Putamen (tissue), 1 donor: Measurements from ENCODE around the gene TMC5.

ENCODE experiments used
- DNase-seq: peaks from one replicate; pipeline ENCODE4 v3.0.0-alpha.2; 2016; ENCODE audit warnings: low spot score

The TMC5 gene

GRCh38 chr16:19505600-19506303, 88.1 kb downstream of the TMC5 start:
- no peak for DNase-seq

DNA sequence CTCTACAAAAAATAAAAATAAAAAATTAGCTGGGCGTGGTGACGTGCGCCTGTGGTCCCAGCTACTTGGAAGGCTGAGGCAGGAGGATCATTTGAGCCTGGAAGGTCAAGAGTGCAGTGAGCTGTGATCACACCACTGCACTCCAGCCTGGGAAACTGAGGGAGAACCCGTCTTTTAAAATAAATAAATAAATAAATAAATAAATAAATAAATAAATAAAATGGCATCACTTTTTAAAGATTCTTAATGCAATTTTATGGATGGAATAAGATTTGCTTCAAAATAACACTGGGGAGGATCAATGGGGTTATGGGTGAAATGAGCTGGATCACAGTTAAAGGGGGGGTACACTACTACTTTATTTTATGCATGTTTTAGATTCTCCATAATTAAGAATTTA, 89.3 kb downstream of the TMC5 start:
- no peak for DNase-seq

DNA sequence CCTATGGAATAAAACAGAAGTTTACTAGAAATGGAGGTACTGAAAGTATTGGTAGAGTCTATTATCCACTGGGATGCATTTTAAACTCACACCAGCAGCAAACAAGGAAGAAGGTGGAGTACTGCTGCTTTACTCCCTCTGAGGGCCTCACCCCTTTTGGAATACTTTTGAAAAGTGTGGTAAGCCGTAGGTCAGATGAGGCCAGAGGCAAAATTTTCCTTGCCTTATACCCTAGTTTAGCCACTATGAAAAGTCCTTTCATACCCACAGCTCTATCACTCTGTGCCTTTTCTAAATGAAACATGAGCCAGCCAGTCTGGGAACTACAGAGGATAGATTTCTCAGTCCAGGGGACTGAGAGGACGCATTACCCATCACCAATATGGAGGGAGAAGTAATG, 90.2 kb downstream of the TMC5 start:
- DNase-seq = no peak

- DNase-seq = no peak
Observed at GRCh38 chr16:19512297-19512696, 94.6 kb downstream of the TMC5 start.

DNA sequence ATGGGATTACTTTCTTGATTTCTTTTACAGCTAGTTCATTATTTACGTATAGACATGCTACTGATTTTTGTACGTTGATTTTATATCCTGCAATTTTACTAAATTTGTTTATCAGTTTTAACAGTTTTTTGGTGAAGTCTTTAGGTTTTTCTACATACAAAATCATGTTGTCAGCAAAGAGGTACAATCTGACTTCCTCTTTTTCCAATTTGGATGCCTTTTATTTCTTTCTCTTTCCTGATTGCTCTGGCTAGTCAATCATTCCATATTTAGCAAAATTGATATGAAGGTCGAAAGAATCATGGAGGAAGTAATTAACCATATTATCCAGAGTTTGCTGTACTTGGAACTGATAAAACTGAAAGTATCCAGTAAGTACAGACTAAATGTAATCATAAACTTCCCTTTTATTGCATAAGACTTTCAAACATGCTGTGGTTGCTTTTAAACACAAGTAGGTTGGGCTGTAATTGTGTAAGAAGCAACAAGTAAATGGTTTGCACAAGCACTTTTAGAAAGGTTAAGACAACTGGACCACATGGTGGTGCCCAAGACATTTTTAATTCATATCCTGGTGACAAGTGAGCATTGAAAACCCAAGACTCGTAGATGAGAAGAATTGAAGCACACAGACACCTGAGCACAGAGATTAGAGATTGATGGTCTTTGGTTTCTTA, 95.8 kb downstream of the TMC5 start:
- no peak for DNase-seq

DNA sequence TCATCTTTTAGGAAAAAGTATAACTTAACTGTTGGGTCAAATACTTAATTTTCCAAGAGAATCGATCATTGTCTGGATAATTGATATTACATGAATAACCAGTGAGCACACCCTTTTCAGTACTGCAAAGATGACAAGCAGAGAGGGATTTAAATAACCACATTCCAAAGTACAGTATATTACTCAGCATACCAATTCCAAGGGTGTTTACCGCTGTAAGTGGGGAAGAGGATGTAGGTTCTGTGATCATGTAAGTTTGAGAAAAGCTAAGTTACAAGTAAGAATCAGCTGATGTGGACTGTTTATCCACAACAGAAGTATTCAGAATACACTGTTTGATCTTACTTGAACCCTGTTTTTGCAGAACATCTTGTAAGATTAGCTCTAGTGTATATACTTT, 98.1 kb downstream of the TMC5 start:
- no peak for DNase-seq

DNA sequence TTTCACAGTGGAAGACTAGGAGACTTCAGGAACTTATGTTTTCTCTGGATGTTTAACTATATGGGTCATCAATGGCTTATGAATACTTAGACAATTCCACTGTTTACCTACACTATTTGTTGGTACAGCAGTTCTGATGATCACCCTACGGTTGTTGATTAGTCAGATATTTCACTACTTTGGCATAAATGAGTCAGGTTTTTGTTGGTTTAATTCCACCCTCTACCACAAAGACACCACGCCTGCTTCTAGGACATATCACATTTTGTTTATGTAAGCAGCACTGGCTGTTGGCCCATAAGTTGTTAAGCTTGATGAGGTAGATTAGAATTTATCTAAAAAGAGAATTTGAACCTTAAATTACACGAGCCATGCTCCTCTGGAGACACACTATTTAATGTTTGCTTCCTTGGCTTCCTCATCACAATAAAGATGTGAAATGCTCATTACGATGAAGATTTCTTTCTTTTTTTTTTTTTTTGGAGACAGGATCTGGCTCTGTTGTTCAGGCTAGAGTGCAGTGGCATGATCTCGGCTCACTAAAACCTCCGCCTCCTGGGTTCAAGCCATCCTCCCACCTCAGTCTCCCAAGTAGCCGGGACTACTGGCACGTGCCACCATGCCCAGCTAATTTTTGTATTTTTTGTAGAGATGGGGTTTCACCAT, 99.9 kb downstream of the TMC5 start:
- DNase-seq = no peak

DNA sequence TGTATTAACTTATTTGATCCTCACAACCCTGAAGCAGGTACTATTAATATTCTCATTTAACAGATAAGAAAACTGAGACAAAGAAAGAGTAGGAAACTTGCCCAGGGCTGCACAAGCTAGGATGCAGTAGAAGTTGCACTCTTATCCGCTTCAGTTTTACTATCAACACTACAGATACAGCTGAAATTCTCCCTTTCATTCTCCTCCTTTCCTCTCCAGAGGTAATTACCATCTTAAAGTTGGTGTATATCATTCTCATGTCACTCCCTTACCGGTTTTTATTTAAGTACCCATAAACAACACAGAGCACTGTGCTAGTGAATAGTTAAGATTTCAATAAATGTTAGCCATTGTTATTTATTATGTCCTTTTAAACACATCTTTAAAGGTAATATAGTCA, 100.7 kb downstream of the TMC5 start:
- DNase-seq = no peak

GRCh38 chr16:19520861-19521331, 103.2 kb downstream of the TMC5 start:
- DNase-seq = no peak

- peak; percentile 96 for DNase-seq
Observed at GRCh38 chr16:19521471-19522396, 104.1 kb downstream of the TMC5 start, which contains the start of gene GDE1. GDE1 (minus strand) TSS chr16:19522098; CDS start chr16:19521964, 134 bp downstream.

DNA sequence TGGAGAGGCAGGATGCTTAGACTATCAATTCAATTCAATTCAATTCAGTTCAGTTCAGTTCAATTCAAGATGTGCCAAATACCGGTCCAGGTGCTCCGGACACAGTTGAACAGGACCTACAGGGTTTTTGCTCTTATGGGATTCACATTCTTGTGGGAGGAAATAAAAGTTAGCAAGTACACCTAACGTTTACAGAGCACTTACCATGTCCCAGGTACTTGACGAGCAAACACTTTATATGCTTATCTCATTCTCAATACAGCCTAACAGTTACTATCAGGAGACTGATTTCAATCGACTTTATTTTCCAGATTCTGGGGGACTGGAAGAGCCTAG, 104.7 kb downstream of the TMC5 start:
- no peak for DNase-seq

GRCh38 chr16:19522760-19523159, 105.1 kb downstream of the TMC5 start:
- no peak for DNase-seq

DNA sequence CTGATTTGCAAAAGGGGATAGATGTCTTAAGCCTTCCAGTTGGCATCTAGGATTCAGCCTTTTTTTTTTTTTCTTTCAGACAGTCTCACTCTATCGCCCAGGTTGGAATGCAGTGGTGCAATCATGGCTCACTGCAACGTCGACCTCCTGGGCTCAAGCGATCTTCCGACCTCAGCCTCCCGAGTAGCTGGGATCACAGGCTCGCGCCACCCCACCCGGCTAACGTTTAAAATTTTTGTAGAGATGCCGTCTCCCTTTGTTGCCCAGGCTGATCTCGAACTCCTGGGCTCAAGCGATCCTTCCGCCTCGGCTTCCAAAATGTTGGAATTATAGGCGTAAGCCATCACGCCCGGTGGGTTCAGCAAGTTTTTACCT, 105.5 kb downstream of the TMC5 start:
- DNase-seq = no peak

GRCh38 chr16:19523559-19524355, 106.1 kb downstream of the TMC5 start, which contains the start of gene CCP110:
CCP110 (plus strand) TSS chr16:19523942; CDS start chr16:19527882, 3,940 bp downstream.
- DNase-seq = peak; percentile 99

DNA sequence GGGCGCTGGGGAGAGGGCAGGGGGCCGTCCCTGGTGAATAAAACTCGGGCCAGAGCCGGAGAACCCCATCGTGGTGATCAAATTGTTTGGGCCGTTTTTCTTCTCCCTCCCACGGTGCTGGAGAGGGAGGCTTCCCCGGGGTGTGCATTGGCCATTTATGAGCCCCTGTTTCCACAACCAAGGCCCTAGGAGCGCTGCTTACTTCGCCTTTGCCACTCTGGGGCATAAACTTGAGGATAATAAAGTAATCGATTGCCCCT, 106.6 kb downstream of the TMC5 start:
- DNase-seq = no peak

DNA sequence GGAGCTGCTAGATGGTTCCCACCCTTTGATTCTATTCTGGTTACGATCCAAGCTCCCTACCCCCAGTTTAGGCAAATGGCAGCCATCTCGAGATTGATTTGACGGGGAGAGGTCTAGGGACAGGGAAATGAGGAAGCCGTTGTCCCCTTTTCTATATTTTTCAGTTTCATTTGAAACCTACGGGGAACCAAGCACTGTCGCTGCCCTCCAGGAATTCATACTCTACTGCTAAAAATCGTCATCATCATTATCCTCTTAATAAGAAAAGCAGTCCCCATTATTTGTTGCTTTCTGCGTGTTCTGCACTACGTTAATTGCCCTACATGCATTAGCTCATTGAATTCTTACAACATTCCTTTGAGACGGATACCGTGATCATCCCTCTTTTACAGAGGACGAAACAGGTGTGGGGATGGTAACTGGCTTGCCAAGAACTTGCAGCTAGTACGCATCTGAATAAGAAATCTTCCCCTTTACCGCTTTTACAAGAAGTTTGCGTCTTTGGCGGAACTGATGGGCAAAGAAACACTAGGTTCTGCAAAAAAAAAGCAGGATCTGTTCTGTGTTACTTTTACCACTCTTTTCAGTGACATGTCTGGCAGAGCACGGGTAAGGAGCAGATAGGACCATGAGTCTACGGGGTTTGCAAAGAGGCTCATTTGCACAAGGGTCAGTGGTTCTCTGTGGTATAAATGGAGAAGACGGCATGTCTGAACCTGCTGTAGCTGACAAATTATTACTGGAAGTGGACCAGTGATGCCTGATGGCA, 107.1 kb downstream of the TMC5 start:
- no peak for DNase-seq

GRCh38 chr16:19525385-19525723, 107.7 kb downstream of the TMC5 start:
- no peak for DNase-seq

DNA sequence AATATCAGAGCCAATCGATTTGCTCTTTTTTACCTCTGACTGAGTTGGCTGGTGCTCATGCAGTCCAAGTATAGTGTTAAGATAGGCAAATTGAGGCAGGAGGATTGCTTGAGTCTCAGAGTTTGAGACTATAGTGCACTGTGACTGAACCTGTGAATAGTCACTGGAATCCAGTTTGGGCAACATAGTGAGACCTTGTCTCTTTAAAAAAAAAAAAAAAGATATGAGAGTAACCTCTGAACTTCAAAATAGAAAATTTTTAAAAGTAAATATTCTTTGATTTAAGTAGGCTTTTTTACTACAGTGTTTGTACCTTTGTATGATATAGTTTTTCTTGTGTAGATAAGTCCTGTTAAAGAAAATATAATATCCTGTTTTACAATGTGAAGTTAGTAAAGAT, 109.5 kb downstream of the TMC5 start:
- DNase-seq = no peak

- DNase-seq = no peak
Observed at GRCh38 chr16:19528666-19529065, 111.0 kb downstream of the TMC5 start.

GRCh38 chr16:19532601-19533000, 114.9 kb downstream of the TMC5 start:
- DNase-seq = peak; percentile 85
